HG02885 (cell line): ENCODE results near the gene OTP.

ENCODE experiments used
- ATAC-seq: cut with Tn5 transposase; IDR thresholded peaks from one replicate; pipeline ENCODE4 v1.9.1; 2021; ENCODE audit warnings: mild to moderate bottlenecking; ENCODE audit not compliant: unreplicated experiment, poor library complexity

OTP gene

DNA sequence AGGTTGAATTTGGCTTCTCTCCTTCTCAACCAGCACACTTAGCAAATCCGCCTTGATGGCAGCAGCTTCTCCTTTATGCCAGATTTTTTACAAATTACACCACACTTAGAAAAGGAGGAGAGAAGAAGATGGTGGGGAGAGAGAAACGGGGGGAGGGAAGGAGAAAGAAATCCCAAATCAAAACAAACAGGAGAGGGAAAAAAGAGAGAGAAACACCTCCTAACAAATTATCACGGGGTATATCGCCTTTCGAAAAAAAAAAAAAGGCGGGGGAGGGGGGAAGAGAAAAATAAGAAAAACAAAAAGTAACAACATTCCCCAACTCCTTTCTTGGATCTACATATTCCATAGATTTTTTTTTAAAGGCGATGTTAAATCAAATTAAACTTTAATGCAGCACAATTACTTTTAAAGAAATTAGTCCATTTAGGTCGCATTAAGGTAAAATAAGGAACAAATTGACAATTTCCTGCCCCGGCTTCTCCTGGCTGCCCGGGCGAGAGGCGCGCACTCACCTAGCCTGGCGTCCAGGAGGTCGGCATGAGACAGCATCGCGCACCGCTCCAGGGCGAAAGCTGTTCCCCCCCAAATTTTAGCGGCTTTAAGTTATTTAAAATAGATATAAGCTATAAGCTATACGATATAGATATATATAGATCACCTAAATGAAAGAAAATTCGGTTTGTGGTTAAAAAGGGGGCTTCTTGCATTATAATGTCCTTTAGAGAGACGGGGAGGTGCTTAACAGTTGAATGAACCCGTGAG, at the start of gene OTP:
OTP (minus strand) TSS at position 716 of the 765 bp plus-strand sequence; CDS start at position 552, 164 bp downstream.
- no peak for ATAC-seq

- no peak for ATAC-seq
Measured at GRCh38 chr5:77683171-77683732, 44.7 kb upstream of the OTP start.

- no peak for ATAC-seq
Measured at GRCh38 chr5:77670526-77670925, 32.0 kb upstream of the OTP start.

- ATAC-seq: no peak
Measured at GRCh38 chr5:77669677-77670076, 31.2 kb upstream of the OTP start.

DNA sequence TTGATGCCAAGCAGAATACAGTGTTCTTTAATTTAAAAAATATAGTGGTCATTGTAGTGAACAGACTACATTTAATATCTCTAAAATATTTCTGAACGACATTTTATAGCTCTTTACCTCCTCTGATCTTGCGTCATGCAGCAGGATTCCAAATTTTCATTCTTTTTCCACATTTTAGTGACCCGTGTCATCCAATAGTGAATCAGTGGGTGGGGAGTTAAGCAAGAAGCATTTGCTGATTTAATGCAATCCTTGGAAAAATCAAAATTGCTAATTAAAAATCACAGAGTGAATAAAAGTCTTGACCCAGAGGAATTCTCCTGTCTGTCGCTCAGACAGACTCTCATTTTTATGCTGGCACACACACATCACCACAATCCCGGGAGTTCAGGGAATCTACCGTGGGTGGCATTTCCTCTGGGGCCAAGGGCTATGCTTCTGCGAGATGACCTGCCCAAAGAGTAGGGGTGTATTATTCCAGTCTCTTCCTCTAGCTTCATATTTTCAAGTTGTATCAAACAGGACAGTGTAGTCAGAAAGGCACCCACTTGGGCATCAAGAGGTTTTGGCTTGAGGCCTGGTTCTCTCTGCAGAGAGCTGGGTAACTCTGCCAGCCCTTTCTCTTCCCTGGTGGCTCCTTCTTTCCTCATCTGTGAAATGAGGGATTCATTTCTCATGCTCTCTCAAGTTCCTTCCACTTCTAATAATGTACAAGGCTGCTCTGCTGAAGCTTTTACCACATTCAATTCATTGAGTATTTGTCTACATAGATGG, 24.8 kb upstream of the OTP start:
- ATAC-seq: no peak

DNA sequence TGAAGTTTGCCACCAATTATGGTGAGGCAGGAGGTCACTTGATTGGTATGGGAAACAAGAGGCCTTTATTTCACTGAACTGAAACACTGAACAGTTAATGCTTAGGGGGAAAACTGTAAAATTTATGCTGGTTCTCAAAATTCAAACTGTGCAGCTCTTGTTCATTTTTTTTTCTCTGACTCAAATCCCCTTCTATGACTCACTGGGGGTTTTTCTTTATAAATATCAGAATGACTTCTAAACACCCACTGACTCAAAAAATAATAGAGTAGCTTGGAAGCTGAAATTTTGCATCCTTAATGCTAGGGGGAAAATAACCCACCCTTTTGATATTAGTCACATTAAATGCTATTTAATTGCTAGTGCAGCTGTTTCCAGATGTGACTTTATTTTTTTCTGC, 24.1 kb upstream of the OTP start:
- no peak for ATAC-seq

GRCh38 chr5:77658662-77659061, 20.1 kb upstream of the OTP start:
- no peak for ATAC-seq

- ATAC-seq: no peak
Measured at GRCh38 chr5:77651343-77651742, 12.8 kb upstream of the OTP start.

DNA sequence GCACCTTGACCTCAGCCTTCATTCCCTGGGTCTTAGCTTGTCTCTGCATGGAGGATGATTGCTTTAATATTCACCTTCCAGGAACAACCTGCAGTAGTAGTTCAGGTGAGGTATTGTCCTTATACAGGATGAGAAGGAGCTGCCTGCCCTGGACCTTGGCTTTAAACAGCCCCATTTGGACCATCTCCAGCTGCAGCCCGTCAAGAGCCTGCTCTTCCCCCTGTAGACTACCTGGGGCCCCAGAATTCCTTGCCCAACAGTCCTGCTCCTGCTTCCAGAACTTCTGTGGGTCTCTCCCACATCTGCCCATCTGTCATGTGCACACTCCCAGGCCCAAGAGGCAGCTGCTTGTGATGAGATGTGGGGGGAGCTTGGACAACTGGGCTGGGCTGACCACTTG, 12.2 kb upstream of the OTP start:
- ATAC-seq: no peak

- ATAC-seq: no peak
Measured at GRCh38 chr5:77649776-77650175, 11.3 kb upstream of the OTP start.

GRCh38 chr5:77645995-77646639, 7.6 kb upstream of the OTP start:
- ATAC-seq: no peak

GRCh38 chr5:77645158-77645994, 6.9 kb upstream of the OTP start:
- ATAC-seq: no peak

DNA sequence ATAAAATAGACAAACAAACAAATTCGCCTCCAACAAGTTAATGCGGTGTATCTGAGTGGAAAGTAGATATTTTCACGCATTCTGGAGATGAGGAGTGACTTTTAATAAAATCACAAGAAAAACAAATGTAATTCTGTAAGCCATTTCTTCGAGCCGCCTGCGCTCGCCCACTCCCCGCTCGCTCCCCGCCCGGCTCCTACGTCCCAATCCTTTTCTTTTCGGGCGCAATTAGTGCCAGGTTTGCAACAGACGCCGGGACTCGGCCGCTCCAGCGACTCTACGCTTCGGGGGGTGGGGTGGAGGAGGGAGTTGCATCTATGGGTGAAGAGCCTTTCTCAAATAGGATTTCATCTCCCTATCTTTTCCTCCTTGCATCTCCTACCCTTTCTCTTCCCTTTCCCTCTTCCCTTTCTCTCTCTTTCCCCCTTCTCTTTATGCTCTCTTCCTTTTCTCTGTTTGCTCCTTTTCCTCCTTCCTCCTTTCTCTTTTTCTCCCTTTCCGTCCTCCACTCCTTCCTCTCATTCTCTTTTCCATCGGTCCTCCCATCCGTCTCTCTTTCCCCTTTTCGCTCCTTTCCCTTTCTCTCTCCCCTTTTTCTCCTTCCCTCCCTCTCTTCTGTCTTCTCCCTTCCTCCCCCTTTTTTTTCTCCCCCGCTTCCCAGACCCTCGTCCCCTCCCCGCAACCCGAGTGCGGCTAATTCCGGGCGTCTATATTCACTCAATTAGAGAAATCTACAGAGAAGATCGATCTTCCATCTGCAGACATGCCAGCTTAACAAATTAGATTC, 6.1 kb upstream of the OTP start:
- ATAC-seq: no peak

DNA sequence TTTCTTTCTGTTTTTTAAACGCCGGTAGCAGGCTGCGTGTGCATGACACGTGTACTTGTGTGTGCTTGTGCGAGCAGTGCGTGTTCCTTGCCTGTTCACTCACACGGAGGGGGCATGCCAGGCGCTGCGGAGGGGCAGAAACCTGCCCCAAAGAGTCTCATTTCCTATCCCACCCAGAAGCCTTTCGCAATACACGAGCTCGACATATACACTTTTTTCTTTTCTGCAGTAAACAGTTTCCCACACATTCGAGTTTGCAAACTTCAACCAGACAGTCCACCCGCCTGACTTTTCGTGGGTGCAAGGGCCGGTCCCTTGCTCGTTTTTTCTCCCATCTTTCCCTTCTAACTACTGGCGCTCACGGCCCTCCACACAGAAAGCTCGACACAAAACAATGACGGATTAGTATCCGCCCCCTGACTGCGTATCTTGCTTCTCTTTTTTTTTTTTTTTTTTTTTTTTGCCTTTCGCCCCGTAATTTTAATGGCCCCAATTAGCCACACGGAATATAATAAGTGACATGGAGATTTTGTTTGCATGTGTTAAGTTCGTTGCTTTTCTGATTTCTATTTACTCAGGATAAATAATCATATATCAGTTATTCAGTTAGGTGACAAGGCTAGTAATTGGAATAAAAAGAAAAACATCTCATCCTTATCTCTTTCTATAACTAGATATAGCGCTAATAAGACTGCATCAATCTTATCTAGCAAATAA, 5.3 kb upstream of the OTP start:
- ATAC-seq: no peak

- no peak for ATAC-seq
Measured at GRCh38 chr5:77642738-77643653, 4.5 kb upstream of the OTP start.

DNA sequence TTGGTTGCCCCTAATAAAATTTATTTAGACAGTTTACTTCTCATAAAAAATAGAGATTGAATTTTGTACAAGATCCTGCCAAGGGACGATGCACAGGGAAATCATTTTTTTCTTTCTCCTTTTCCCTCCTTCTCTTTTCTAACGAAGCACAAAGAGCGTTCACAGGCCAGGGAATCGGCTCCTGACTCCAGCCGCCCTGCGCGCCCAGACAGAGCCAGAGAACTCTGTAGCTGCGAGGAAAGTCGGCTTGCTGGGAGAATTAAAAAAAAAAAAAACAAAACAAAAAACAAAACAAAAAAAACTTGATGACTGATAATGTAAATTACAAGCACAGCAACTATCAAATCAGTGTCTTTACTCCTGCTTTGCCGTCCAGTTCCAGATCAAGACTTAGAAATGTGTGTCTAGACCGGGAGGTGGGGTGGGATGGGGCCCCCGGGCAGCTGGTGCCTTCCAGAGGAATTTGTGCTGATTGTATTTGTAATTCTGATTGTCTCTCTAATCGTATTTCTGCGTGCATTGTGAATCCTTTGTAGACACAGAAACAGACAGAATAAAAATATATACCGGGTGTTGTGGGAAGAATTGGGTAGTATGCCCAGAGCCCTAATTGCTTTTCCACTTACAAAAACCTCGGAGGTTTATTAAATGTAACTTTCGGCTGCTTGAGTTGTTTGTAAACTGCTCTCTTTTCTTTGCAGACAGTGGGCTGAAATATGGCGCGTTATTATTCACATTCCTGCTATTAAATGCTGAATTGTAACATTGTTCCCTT, 3.6 kb upstream of the OTP start:
- no peak for ATAC-seq

GRCh38 chr5:77641397-77641943, 3.0 kb upstream of the OTP start:
- no peak for ATAC-seq
